Mucosa of rectum (tissue), 2 donors: ENCODE measurements around the gene AMBRA1.

Experiments used
- H3K27ac ChIP-seq, 2 donors: one replicate each; pipeline ENCODE4 v1.7.0; 2013; ENCODE audit warnings: inconsistent platforms in 2 of 2, low read depth in 2 of 2, low read length in 2 of 2
- H3K27me3 ChIP-seq, 2 donors: one replicate each; pipeline ENCODE4 v1.7.0; 2013; ENCODE audit warnings: low read length in 2 of 2; ENCODE audit not compliant: control insufficient read depth in 2 of 2, insufficient read depth in 2 of 2
- H3K36me3 ChIP-seq, 2 donors: one replicate each; pipeline ENCODE4 v1.7.0; 2013; ENCODE audit warnings: low read length in 2 of 2; ENCODE audit not compliant: control insufficient read depth in 2 of 2, insufficient read depth in 2 of 2
- H3K4me1 ChIP-seq, 2 donors: one replicate each; pipeline ENCODE4 v1.7.0; 2013; ENCODE audit warnings: low read length in 2 of 2, mild to moderate bottlenecking in 1 of 2; ENCODE audit not compliant: control insufficient read depth in 2 of 2, insufficient read depth in 2 of 2
- H3K4me3 ChIP-seq, 2 donors: one replicate each; pipeline ENCODE4 v1.7.0; 2013; ENCODE audit warnings: low read length in 2 of 2
- H3K9ac ChIP-seq, 2 donors: one replicate each; pipeline ENCODE4 v1.7.0; 2013; ENCODE audit warnings: low read length in 2 of 2, low read depth in 1 of 2, mild to moderate bottlenecking in 1 of 2
- H3K9me3 ChIP-seq, 2 donors: one replicate each; pipeline ENCODE4 v1.7.0; 2013; ENCODE audit warnings: low read length in 2 of 2; ENCODE audit not compliant: control insufficient read depth in 2 of 2
- donor health status: healthy.
- donor health status: Normal muscosa, but diverticular disease.

AMBRA1 gene

DNA sequence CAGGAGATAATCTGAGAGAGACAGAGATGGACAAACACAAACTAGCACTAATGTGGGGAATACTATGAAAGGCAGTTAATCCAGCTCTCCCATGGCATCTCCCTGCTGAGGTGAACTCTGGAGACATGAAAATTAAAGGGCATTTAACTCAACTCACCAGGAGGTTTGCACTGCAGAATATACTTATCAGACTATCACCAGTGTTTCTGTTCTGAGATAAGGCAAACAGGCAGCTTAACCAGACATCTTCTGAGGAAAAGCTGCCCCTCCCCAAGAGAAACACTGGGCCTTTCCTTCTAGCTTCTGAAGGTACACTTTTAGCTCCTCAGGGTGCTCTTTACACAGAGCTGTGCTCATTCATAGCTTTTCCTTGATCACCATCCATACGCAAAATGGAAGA, 85.5 kb downstream of the AMBRA1 start:
- Histone ChIP-seq H3K9ac (no peak overlapping the region), H3K27ac (no peak overlapping the region), H3K27me3 (no peaks in the 10 kb centered on the region), H3K36me3 (peaks cover 25 to 33% of the 10 kb centered on the region in 2 donors), H3K4me1 (peaks cover 8 to 10% of the 10 kb centered on the region in 2 donors), H3K4me3 (no peak overlapping the region), H3K9me3 (no peaks in the 10 kb centered on the region)

DNA sequence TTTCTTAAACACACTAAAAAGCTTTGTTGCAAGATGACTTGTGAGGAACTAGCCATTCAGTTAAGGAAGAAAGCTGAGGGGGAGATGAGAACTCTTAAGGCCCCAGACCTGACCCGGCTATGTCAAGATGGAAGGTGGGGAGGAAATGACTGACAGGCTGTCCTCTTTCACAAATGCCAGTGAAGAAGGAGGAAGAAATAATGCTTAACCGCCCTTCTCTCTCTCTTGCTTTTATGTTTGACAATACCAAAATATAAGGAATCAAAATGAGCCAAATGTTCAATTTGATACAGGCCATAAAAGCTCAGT, 87.4 kb downstream of the AMBRA1 start:
- no peak overlapping the region for H3K9ac ChIP-seq

DNA sequence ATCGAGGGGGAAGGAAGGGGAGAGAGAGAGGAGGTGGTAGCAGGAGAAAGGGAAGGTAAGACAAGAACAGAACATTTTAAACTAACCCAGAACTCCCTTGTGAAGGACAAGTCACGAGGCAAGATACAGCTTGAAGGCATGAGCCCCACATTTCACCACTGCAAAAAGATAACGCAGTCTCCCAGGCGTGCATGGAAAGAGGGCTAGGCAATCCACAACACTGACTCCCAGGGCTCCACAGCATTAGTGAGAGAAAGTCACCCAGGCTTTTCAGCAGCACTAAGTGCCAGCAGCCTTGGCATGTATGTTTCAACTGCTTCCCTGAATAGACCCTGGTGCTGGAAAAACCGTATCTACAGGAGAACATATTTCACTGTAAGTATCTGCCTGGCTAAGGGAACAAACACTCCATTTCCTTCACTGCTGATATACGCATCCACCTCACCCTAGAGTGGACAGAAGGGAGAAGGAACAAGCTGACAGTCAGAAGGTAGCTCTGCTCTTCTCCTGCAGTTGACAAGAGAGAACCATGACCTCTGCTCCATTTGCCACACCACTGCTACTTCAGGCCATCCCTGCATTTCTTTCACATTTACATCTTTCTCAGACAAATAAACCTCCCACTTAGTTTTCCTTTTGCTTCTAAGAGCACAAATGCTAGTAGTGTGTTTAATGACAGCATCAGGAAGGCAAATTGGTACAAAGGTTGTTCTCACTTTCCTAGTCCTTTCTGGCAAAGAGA, 87.9 kb downstream of the AMBRA1 start:
- H3K27me3 ChIP-seq, result no peaks in the 10 kb centered on the region
- no peaks in the 10 kb centered on the region for H3K9me3 ChIP-seq
- H3K4me3 ChIP-seq, result no peak overlapping the region
- H3K27ac ChIP-seq, result peak overlapping the region; percentile 58 to 64
- peaks cover 8% of the 10 kb centered on the region in 2 donors for H3K4me1 ChIP-seq
- no peak overlapping the region for H3K9ac ChIP-seq
- H3K36me3 ChIP-seq, result peaks cover 29 to 36% of the 10 kb centered on the region in 2 donors

More for the DNA sequence above, 87.4 kb downstream of the AMBRA1 start:
- Histone ChIP-seq H3K36me3 (peaks cover 26 to 33% of the 10 kb centered on the region in 2 donors), H3K4me3 (no peak overlapping the region), H3K9me3 (no peaks in the 10 kb centered on the region), H3K27me3 (no peaks in the 10 kb centered on the region), H3K4me1 (peaks cover 8 to 9% of the 10 kb centered on the region in 2 donors), H3K27ac (peak overlapping the region; percentile 58 to 64)

DNA sequence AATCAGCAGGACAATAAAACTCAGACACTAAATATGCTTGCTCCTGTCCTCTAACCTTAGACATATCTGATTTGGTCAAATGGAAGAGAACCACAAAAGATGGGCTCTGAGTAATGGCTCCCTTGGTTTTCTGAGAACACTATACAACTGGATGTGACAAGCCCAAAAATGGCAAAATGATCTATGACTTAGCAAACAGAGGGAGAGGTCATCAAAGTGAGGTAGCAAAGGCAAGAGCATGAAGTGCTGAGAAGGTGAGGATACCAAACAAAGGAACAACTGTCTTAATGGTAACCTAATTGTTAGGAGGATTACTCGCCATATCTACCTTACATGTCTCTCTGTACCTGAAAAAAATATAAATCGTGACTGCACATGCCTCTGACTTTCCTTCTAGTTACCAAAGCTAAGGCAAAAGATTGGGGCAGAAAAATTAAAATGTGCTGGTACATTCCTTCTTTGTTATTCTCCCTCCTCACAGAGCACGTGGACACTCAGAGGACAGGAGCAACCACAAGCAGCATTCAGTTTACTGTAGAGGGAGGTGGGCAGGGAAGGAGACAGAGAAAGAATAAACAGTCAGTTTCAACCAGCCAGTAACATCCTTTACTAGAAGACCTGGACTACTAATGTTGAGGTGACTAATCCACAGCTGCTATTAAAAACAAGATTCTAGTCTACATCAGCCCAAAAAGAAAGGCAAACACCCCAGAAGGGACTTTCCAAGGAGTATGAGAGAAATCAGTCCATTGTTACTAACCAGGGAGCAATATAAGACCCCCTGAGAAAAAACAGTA, 88.8 kb downstream of the AMBRA1 start:
- H3K27ac ChIP-seq, result peak overlapping the region in 1 of 2 donors; percentile 13
- H3K36me3 ChIP-seq, result peaks cover 30 to 38% of the 10 kb centered on the region in 2 donors
- no peaks in the 10 kb centered on the region for H3K27me3 ChIP-seq
- no peak overlapping the region for H3K9ac ChIP-seq
- H3K4me3 ChIP-seq, result no peak overlapping the region
- H3K4me1 ChIP-seq, result peaks cover 8% of the 10 kb centered on the region in 2 donors
- H3K9me3 ChIP-seq, result no peaks in the 10 kb centered on the region

DNA sequence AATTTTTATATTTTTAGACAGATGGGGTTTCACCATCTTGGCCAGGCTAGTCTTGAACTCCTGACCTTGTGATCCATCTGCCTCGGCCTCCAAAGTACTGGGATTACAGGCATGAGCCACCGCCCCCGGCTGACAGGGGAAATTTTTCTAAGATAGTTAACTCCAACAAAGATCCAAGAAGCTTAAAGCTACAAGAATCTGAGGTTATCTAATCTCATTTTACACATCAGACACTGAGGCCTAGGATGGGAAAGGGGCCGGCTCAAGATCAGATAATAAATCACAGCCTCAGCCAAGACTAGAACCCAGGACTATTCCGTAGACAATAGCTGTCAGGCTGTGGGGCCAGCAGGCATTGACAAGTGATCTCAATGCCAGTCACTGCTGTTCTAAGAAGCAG, 94.0 kb downstream of the AMBRA1 start:
- Histone ChIP-seq H3K27me3 (no peaks in the 10 kb centered on the region), H3K9ac (no peak overlapping the region), H3K4me1 (no peaks in the 10 kb centered on the region), H3K36me3 (peaks cover 16 to 21% of the 10 kb centered on the region in 2 donors), H3K9me3 (no peaks in the 10 kb centered on the region), H3K4me3 (no peak overlapping the region), H3K27ac (no peak overlapping the region)

DNA sequence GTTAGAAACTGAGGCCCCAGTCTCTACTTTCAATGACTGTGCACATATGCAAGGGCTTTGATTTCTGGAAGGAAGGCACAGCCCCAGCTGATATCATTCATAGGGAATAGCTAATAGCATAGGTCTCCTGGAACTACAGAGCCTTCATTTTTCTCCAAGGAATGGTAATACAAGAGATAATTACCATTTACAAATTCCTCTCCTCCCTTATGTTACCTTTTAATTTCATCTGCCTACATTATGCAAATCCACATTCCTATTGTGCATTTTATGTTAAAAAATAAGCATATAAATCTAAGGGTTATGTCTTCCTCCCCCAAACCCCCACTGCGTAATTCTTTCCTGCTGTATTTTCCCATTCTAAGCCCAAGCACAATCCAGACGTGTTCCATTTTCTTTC, 94.9 kb downstream of the AMBRA1 start:
- H3K27ac ChIP-seq, result no peak overlapping the region
- no peaks in the 10 kb centered on the region for H3K9me3 ChIP-seq
- no peak overlapping the region for H3K9ac ChIP-seq
- no peak overlapping the region for H3K4me3 ChIP-seq
- H3K27me3 ChIP-seq, result no peaks in the 10 kb centered on the region
- peaks cover 0 to 1% of the 10 kb centered on the region in 2 donors for H3K4me1 ChIP-seq
- peaks cover 7 to 13% of the 10 kb centered on the region in 2 donors for H3K36me3 ChIP-seq

DNA sequence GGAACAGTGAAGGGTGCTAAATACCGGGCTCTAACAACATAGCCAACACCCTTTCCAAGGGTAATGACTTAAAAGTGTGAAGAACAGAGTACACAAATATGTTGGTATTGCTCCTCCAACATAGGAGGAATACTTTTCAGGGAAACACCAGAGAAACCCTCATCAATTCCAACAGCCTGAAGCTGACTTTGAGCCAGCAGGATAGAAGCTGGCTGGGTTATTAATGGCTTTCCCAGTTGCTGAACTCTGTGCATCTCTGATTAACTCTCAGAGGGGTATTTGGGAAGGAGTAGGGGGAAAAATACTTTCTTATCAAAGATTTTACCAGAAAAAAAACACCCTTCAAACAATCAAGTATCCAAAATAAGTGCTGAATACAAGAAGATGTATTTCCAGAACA, 95.6 kb downstream of the AMBRA1 start:
- peaks cover 4 to 8% of the 10 kb centered on the region in 2 donors for H3K4me1 ChIP-seq
- no peak overlapping the region for H3K27ac ChIP-seq
- H3K36me3 ChIP-seq, result peaks cover 5 to 9% of the 10 kb centered on the region in 2 donors

DNA sequence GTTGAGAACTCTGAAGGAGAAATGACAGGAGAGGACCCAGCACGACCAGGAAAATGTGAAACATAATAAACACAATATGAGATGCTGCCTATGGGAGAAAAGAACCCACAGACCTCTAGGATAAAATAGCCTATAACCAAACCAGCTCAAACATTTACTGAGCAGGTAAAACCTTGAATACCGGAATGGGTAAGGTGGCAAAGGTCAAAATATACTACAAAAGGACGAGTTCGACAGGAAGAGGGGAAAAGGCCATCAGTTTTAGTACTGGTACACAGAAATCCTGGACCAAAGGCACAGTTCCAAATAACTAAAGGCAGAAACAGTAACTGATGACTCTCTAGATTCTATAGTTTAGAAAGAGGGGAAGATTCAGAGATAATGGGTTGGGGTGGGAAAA, 96.3 kb downstream of the AMBRA1 start:
- H3K27me3 ChIP-seq, result no peaks in the 10 kb centered on the region
- H3K9me3 ChIP-seq, result no peaks in the 10 kb centered on the region
- no peak overlapping the region for H3K4me3 ChIP-seq
- H3K4me1 ChIP-seq, result peaks cover 5 to 9% of the 10 kb centered on the region in 2 donors
- peaks cover 5 to 7% of the 10 kb centered on the region in 2 donors for H3K36me3 ChIP-seq
- H3K9ac ChIP-seq, result no peak overlapping the region
- no peak overlapping the region for H3K27ac ChIP-seq

More for the DNA sequence above, 95.6 kb downstream of the AMBRA1 start:
- Histone ChIP-seq H3K4me3 (no peak overlapping the region), H3K27me3 (no peaks in the 10 kb centered on the region), H3K9ac (no peak overlapping the region), H3K9me3 (no peaks in the 10 kb centered on the region)

DNA sequence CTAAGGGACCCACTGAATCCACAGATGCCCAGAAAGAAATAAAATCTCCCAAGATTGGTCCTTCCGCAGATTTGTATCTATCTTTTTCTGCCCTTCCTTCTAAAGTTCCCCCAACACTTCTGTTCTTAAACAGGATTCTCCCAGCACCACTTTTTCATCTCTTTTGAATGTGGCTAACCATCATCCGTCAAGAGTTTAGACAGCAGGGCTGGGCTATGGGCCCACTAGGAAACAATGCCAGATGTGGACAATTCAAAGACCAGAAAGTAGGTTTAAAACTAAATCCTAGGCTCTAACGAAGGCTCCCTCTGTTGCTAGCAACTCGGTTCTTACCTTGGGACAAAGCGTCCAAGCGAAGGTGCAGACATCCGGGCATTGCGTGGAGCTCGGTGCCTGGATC, 100.0 kb downstream of the AMBRA1 start:
- H3K4me1 ChIP-seq, result peaks cover 11 to 25% of the 10 kb centered on the region in 2 donors
- no peaks in the 10 kb centered on the region for H3K27me3 ChIP-seq
- peaks cover 2 to 6% of the 10 kb centered on the region in 2 donors for H3K36me3 ChIP-seq
- H3K9ac ChIP-seq, result peak overlapping the region in 1 of 2 donors; percentile 31
- H3K27ac ChIP-seq, result peak overlapping the region; percentile 82 to 88
- no peaks in the 10 kb centered on the region for H3K9me3 ChIP-seq
- H3K4me3 ChIP-seq, result no peak overlapping the region

DNA sequence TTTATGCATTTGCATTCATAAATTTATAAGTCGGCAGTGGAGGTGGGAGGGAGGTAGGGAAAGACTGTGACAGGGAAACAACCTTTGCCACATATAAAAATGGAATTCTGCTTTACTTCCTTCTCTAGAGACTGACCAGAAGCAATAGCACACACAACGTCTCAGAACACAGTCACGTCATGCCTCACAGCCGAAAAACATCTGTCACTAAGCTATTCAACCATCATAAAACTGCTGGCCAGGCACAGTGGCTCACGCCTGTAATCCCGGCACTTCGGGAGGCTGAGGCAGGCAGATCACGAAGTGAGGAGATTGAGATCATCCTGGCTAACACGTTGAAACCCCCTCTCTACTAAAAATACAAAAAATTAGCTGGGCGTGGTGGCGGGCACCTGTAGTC, 101.3 kb downstream of the AMBRA1 start:
- Histone ChIP-seq H3K36me3 (peaks cover 2 to 6% of the 10 kb centered on the region in 2 donors), H3K27ac (peak overlapping the region; percentile 82 to 88)

More for the DNA sequence above, 101.3 kb downstream of the AMBRA1 start:
- Histone ChIP-seq H3K27me3 (no peaks in the 10 kb centered on the region), H3K9ac (peak overlapping the region in 1 of 2 donors; percentile 38), H3K4me1 (peaks cover 11 to 25% of the 10 kb centered on the region in 2 donors), H3K4me3 (no peak overlapping the region), H3K9me3 (no peaks in the 10 kb centered on the region)
